ENCODE results near the gene KCNIP4.
"Not testable (repeated sequence)": the region's sequence is repeated elsewhere in the genome, so short reads cannot be mapped to it uniquely, and the experiment has no call there.

The KCNIP4 gene

DNA sequence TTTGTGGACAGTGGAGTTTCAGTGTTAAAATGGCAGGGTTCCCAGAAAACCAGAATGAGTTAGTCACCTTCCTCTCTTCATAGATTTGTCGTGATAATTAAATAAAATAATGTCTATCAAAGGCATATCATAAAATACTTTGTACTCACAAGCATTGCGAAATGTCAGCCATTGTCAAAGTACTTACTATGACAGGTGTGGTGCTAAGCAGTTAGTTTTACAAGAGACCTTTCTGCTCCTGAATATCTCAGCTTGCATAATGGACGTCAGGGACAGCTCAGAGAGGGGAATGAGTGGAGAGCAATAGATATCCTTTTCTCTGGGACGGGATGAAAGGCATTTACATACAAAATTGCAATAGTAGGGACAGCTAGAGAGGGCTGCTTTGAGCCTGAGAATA is 560.9 kb downstream of the KCNIP4 start:
- Mint-ChIP-seq H3K4me3 (no peak overlapping the region), H3K36me3 (no peaks in the 10 kb centered on the region), H3K27me3 (no peaks in the 10 kb centered on the region), H3K9me3 (peaks cover 2% of the 10 kb centered on the region), H3K27ac (no peak overlapping the region), H3K4me1 (no peaks in the 10 kb centered on the region)
- CTCF ChIA-PET: no interaction called here
- no peak for DNase-seq

GRCh38 chr4:21386166-21386780 is 562.3 kb downstream of the KCNIP4 start:
- DNase-seq: no peak
- H3K27ac Mint-ChIP-seq: no peak overlapping the region
- H3K27me3 Mint-ChIP-seq: no peaks in the 10 kb centered on the region
- H3K9me3 Mint-ChIP-seq: peaks cover 5% of the 10 kb centered on the region
- no peaks in the 10 kb centered on the region for H3K4me1 Mint-ChIP-seq
- H3K36me3 Mint-ChIP-seq: no peaks in the 10 kb centered on the region
- CTCF ChIA-PET: no interaction called here
- no peak overlapping the region for H3K4me3 Mint-ChIP-seq

DNA sequence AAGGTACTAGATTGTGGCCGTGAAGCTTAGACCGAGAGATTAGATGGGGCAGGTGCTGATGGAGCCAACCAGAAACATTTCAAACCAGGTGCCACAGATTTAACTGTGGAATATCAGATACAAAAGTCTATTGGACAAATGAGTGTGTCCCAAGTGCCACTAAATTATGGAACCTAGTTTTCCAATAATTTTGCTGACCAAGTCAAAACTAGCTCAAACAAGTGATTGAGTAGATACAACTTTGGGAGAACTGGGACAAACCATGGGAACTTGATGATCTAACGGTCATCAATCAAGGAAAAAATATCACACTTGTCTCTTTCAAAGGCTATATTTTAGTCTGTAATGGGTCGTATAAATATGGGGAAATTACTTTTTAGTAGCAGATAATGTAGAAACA is 562.9 kb downstream of the KCNIP4 start:
- peaks cover 5% of the 10 kb centered on the region for H3K9me3 Mint-ChIP-seq
- H3K27ac Mint-ChIP-seq: no peak overlapping the region
- no peaks in the 10 kb centered on the region for H3K27me3 Mint-ChIP-seq
- H3K4me3 Mint-ChIP-seq: no peak overlapping the region
- no peak for DNase-seq
- CTCF ChIA-PET: no interaction called here
- no peaks in the 10 kb centered on the region for H3K36me3 Mint-ChIP-seq
- H3K4me1 Mint-ChIP-seq: no peaks in the 10 kb centered on the region

- H3K27ac Mint-ChIP-seq: no peak overlapping the region
Measured at GRCh38 chr4:21384609-21385008, 564.0 kb downstream of the KCNIP4 start.

DNA sequence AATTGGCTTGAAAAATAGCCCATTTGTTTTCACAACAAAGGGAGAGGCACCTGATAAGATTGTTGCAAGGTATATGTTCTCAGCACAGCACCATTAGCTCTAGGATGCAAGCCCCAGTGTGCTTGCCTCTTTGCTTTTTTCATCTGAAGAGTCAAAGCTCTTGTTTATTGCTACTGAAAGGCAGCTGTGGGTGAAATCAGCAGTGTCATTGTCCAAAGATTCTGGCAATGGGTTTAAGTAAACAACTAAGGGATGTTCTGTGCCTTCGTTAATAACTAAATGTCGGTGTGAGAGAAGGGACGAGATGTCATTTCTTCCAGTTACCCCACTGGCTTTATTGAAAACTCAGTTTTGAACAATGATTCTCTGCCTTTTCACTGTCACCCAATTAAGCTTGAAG is 567.7 kb downstream of the KCNIP4 start:
- no peak overlapping the region for H3K4me3 Mint-ChIP-seq
- DNase-seq: no peak
- H3K27ac Mint-ChIP-seq: no peak overlapping the region
- H3K27me3 Mint-ChIP-seq: no peaks in the 10 kb centered on the region
- H3K4me1 Mint-ChIP-seq: no peaks in the 10 kb centered on the region
- H3K36me3 Mint-ChIP-seq: no peaks in the 10 kb centered on the region
- CTCF ChIA-PET: no interaction called here
- H3K9me3 Mint-ChIP-seq: peaks cover 5% of the 10 kb centered on the region

More at GRCh38 chr4:21384609-21385008, 564.0 kb downstream of the KCNIP4 start:
- Mint-ChIP-seq H3K4me3 (no peak overlapping the region), H3K9me3 (peaks cover 5% of the 10 kb centered on the region), H3K27me3 (no peaks in the 10 kb centered on the region), H3K4me1 (no peaks in the 10 kb centered on the region), H3K36me3 (no peaks in the 10 kb centered on the region)
- CTCF ChIA-PET: no interaction called here
- no peak for DNase-seq

DNA sequence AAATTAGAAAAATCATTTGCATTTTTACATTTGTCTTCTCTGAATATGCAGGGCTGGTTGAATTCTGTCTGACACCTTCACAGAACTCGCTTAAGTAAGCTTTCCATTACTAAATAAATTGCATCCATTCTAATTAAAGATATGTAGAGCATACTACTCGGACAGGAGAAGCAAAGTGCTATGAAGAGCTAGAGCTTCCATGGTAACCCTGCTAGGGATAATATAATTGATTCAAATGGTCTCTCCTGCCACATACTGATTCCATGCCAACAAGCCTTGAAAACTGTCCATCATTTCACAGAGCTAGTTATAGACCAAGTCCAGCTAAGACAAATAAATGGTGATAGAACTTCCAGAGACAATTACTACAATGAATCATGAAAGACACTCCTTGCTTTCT is 571.5 kb downstream of the KCNIP4 start:
- DNase-seq: no peak
- Mint-ChIP-seq H3K27me3 (no peaks in the 10 kb centered on the region), H3K9me3 (peaks cover 5% of the 10 kb centered on the region), H3K36me3 (no peaks in the 10 kb centered on the region), H3K4me3 (no peak overlapping the region), H3K4me1 (no peaks in the 10 kb centered on the region), H3K27ac (no peak overlapping the region)
- CTCF ChIA-PET: no interaction called here

GRCh38 chr4:21376176-21376575 is 572.4 kb downstream of the KCNIP4 start:
- CTCF ChIA-PET: no interaction called here
- DNase-seq: no peak
- H3K27ac Mint-ChIP-seq: no peak overlapping the region
- no peaks in the 10 kb centered on the region for H3K27me3 Mint-ChIP-seq
- H3K9me3 Mint-ChIP-seq: peaks cover 2% of the 10 kb centered on the region
- no peak overlapping the region for H3K4me3 Mint-ChIP-seq
- no peaks in the 10 kb centered on the region for H3K4me1 Mint-ChIP-seq
- H3K36me3 Mint-ChIP-seq: no peaks in the 10 kb centered on the region

DNA sequence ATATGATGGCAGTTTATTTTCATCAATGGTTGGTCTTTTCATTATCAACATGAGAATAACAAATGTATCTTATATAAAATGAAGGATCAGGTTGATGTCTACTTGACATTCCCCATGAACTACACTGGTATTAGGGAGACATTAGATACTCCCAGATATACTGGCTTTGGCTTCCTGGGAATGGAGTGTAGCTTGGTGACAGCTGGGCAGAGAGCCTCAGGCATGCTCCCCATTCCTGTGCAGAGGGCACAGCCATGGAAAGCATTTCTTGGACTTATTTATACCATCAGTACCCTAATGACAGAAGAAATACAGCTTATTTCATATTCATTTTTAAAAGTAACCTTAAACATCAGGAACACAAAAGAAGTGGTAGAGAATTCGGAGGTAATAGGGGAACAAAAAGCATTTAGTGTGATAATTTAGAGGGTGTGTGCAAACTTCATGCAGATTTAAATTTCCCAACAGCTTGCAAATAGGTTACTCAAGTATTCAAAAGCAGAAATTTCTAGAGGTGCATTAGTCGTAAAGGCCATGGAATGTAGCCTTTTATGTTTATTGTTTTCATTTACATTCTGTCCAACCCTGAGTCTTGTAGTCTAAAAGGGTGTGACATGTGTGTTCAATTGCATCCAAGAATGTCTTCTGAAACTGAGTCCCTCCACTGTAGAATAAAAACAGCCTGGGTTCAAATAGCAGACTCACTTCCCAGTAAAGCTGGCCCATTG is 573.8 kb downstream of the KCNIP4 start:
- CTCF ChIA-PET: interaction anchor here (1.1 kb wide), 1 partner anchor 18 kb away, joined by 3 read pairs; no protein-coding TSS in a partner anchor
- H3K4me1 Mint-ChIP-seq: no peaks in the 10 kb centered on the region
- no peak overlapping the region for H3K4me3 Mint-ChIP-seq
- no peak for DNase-seq
- no peaks in the 10 kb centered on the region for H3K27me3 Mint-ChIP-seq
- H3K36me3 Mint-ChIP-seq: no peaks in the 10 kb centered on the region
- H3K9me3 Mint-ChIP-seq: peaks cover 2% of the 10 kb centered on the region
- no peak overlapping the region for H3K27ac Mint-ChIP-seq

GRCh38 chr4:21367567-21367966 is 581.0 kb downstream of the KCNIP4 start:
- CTCF ChIA-PET: no interaction called here

GRCh38 chr4:21366840-21367239 is 581.7 kb downstream of the KCNIP4 start:
- Mint-ChIP-seq H3K36me3 (no peaks in the 10 kb centered on the region), H3K27me3 (no peaks in the 10 kb centered on the region), H3K9me3 (peaks cover 2% of the 10 kb centered on the region), H3K4me3 (no peak overlapping the region), H3K4me1 (no peaks in the 10 kb centered on the region), H3K27ac (no peak overlapping the region)
- CTCF ChIA-PET: no interaction called here
- DNase-seq: no peak

More at GRCh38 chr4:21367567-21367966, 581.0 kb downstream of the KCNIP4 start:
- Mint-ChIP-seq H3K4me3 (no peak overlapping the region), H3K9me3 (peaks cover 2% of the 10 kb centered on the region), H3K27me3 (no peaks in the 10 kb centered on the region), H3K27ac (no peak overlapping the region), H3K4me1 (no peaks in the 10 kb centered on the region), H3K36me3 (no peaks in the 10 kb centered on the region)
- no peak for DNase-seq

DNA sequence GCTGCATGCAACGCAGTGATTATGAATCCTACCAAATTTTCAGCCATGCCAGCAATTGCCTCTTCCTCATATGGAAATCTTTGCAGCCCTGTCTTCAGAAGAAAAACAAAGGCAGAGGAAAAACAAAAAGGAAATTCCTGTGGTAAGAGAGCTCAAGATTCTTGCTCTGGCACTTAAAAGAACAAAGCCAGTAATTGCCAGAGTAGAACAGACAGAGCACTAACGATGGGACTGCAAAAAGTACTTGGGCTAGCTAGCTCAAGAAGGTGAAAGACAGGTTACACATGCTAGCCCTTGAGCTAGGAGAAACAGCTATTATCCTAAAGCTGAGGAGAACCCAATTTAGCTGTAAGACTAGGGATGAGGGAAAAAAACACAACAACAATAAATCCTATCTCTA is 582.3 kb downstream of the KCNIP4 start:
- CTCF ChIA-PET: no interaction called here
- H3K27ac Mint-ChIP-seq: no peak overlapping the region
- H3K36me3 Mint-ChIP-seq: no peaks in the 10 kb centered on the region
- H3K4me1 Mint-ChIP-seq: no peaks in the 10 kb centered on the region
- H3K9me3 Mint-ChIP-seq: peaks cover 2% of the 10 kb centered on the region
- no peak overlapping the region for H3K4me3 Mint-ChIP-seq
- no peaks in the 10 kb centered on the region for H3K27me3 Mint-ChIP-seq
- no peak for DNase-seq

GRCh38 chr4:21363701-21364100 is 584.9 kb downstream of the KCNIP4 start:
- no peak for DNase-seq
- Mint-ChIP-seq H3K27me3 (no peaks in the 10 kb centered on the region), H3K27ac (no peak overlapping the region), H3K9me3 (peaks cover 2% of the 10 kb centered on the region), H3K4me3 (no peak overlapping the region), H3K4me1 (no peaks in the 10 kb centered on the region), H3K36me3 (no peaks in the 10 kb centered on the region)
- CTCF ChIA-PET: interaction anchor here (0.8 kb wide), 1 partner anchor 48 kb away, joined by 3 read pairs; no protein-coding TSS in a partner anchor

GRCh38 chr4:21352354-21352753 is 596.2 kb downstream of the KCNIP4 start:
- not testable (repeated sequence) for DNase-seq, H3K4me3 Mint-ChIP-seq, H3K36me3 Mint-ChIP-seq, H3K27ac Mint-ChIP-seq, H3K4me1 Mint-ChIP-seq, H3K27me3 Mint-ChIP-seq
- peaks cover 19% of the 10 kb centered on the region for H3K9me3 Mint-ChIP-seq
- CTCF ChIA-PET: interaction anchor here (0.7 to 0.9 kb wide), 2 partner anchors 60 to 113 kb away, joined by 3 read pairs; no protein-coding TSS in a partner anchor

GRCh38 chr4:21347142-21347541 is 601.4 kb downstream of the KCNIP4 start:
- no peaks in the 10 kb centered on the region for H3K27me3 Mint-ChIP-seq
- CTCF ChIA-PET: no interaction called here
- no peaks in the 10 kb centered on the region for H3K4me1 Mint-ChIP-seq
- peaks cover 7% of the 10 kb centered on the region for H3K9me3 Mint-ChIP-seq
- H3K4me3 Mint-ChIP-seq: no peak overlapping the region
- H3K27ac Mint-ChIP-seq: no peak overlapping the region
- DNase-seq: no peak
- no peaks in the 10 kb centered on the region for H3K36me3 Mint-ChIP-seq

DNA sequence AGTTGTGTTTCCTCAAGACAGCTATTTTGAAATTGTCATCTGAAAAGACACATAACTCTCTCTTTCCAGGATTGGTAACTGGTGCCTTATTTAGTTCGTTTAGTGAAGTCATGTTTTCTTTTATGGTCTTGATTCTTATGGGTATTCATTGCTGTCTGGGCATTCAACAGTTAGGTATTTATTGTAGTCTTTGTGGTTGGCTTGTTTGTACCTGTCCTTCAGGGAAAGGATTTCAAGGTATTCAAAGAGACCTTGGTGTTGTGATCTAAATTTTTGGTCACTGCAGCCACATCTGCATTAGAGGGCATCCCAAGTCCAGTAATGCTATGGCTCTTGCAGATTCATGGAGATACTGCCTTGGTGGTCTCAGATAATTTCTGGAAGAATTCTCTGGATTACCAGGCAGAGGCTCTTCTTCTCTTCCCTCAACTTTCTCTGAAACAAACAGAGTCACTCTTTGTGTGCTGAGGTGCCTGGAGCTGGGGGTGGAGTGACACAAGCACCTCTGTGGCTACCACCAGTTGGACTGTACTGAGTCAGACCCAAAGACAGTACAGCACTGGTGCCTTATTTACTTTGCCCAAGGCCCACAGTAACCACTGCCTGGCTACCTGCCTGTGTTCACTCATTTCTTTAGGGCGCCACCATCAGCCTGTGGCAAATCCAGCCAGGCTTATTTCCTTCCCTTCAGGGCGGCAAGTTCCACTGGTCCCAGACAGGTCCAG is 620.4 kb downstream of the KCNIP4 start:
- no peaks in the 10 kb centered on the region for H3K36me3 Mint-ChIP-seq
- CTCF ChIA-PET: no interaction called here
- no peak overlapping the region for H3K4me3 Mint-ChIP-seq
- H3K9me3 Mint-ChIP-seq: peaks cover 7% of the 10 kb centered on the region
- DNase-seq: no peak
- no peaks in the 10 kb centered on the region for H3K4me1 Mint-ChIP-seq
- no peaks in the 10 kb centered on the region for H3K27me3 Mint-ChIP-seq
- H3K27ac Mint-ChIP-seq: no peak overlapping the region
